GM12878 (cell line): ENCODE data around the gene DYNC2LI1.

Source experiments
- HDAC2 ChIP-seq: fragments of 200-600 bp; sonication (generic); IDR thresholded peaks from 2 replicates; pipeline ENCODE4 v1.6.1; 2017
- MYC ChIP-seq: IDR thresholded peaks from 2 replicates; pipeline ENCODE4 v1.6.1; 2011; ENCODE audit warnings: mild to moderate bottlenecking, low read length, moderate library complexity, inconsistent platforms; ENCODE audit not compliant: insufficient read depth, insufficient replicate concordance, insufficient read length, severe bottlenecking
- SMC3 ChIP-seq: IDR thresholded peaks from 2 replicates; pipeline ENCODE4 v1.6.1; 2011; ENCODE audit warnings: low read length, improper control_type of control experiment, borderline replicate concordance

GRCh38 chr2:43748333-43748732 is 25.5 kb upstream of the DYNC2LI1 start:
- no peak for TF ChIP-seq HDAC2
- no peak for TF ChIP-seq SMC3
- TF ChIP-seq MYC = no peak
